ENCODE results near the gene RGS16.

Gene RGS16

GRCh38 chr1:182564406-182565004, 39.7 kb downstream of the RGS16 start:
- in situ Hi-C loops (cut with HindIII; ENCODE audit: low sequenced_read_pairs): no loop called here
- TF ChIP-seq, protein P1, sequence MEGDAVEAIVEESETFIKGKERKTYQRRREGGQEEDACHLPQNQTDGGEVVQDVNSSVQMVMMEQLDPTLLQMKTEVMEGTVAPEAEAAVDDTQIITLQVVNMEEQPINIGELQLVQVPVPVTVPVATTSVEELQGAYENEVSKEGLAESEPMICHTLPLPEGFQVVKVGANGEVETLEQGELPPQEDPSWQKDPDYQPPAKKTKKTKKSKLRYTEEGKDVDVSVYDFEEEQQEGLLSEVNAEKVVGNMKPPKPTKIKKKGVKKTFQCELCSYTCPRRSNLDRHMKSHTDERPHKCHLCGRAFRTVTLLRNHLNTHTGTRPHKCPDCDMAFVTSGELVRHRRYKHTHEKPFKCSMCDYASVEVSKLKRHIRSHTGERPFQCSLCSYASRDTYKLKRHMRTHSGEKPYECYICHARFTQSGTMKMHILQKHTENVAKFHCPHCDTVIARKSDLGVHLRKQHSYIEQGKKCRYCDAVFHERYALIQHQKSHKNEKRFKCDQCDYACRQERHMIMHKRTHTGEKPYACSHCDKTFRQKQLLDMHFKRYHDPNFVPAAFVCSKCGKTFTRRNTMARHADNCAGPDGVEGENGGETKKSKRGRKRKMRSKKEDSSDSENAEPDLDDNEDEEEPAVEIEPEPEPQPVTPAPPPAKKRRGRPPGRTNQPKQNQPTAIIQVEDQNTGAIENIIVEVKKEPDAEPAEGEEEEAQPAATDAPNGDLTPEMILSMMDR (IDR thresholded peaks at IDR 0.05; ENCODE audit: low read depth, low read length): no peak
- DNase-seq (ENCODE audit: low read depth, low spot score): no peak
- no peak overlapping the region for H3K4me3 ChIP-seq (ENCODE audit: low read depth, low read length)

DNA sequence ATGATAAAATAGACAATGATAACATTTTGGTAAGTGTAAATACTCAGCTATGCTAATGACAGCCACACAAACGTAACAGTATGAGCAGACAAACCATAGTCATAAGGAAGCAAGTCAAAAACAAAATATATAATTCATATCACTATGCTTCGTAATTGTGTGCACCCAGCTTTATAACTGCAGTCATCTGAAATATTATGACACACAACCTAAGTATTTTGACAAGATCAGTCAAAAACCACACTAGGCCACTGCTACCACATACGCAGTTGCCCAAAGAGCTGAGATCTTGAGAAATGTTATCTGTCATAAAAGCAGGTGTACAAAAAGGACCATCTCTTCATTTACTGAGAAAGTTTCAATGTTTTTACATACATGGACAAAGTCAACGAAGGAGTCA, 41.1 kb downstream of the RGS16 start:
- TF ChIP-seq, protein P1 (IDR thresholded peaks at IDR 0.05; ENCODE audit: low read depth, low read length): no peak

GRCh38 chr1:182561456-182561855, 42.7 kb downstream of the RGS16 start:
- in situ Hi-C loops (cut with HindIII; ENCODE audit: low sequenced_read_pairs): no loop called here
- no peak overlapping the region for H3K4me3 ChIP-seq (ENCODE audit: low read depth, low read length)
- no peak for DNase-seq (ENCODE audit: low read depth, low spot score)
- TF ChIP-seq, protein P1 (IDR thresholded peaks at IDR 0.05; ENCODE audit: low read depth, low read length): no peak

More for the DNA sequence above, 41.1 kb downstream of the RGS16 start:
- DNase-seq (ENCODE audit: low read depth, low spot score): no peak
- in situ Hi-C loops (cut with HindIII; ENCODE audit: low sequenced_read_pairs): no loop called here
- no peak overlapping the region for H3K4me3 ChIP-seq (ENCODE audit: low read depth, low read length)

GRCh38 chr1:182560392-182560984, 43.7 kb downstream of the RGS16 start:
- in situ Hi-C loops (cut with HindIII; ENCODE audit: low sequenced_read_pairs): no loop called here
- TF ChIP-seq, protein P1 (IDR thresholded peaks at IDR 0.05; ENCODE audit: low read depth, low read length): no peak

DNA sequence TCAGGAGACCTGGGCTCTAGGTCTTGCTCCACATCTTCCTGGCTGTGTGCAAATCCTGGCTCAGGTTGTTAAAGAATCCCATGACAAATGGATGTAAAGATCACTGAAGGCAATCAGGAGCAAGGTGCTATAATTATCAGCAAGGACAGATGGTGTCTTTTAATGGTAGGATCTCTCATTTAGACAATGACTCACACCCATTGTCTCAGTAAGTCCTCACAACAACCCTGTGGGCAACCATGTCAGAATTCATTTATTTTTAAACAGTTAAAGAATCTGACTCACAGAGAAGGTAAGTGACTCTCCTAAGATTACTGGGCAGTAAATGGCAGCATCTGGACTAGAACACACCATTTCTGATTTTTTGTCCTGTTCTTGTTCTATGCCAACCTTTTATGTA, 47.9 kb downstream of the RGS16 start:
- TF ChIP-seq, protein P1 (IDR thresholded peaks at IDR 0.05; ENCODE audit: low read depth, low read length): no peak
- H3K4me3 ChIP-seq (ENCODE audit: low read depth, low read length): no peak overlapping the region
- no peak for DNase-seq (ENCODE audit: low read depth, low spot score)
- in situ Hi-C loops (cut with HindIII; ENCODE audit: low sequenced_read_pairs): no loop called here

More at GRCh38 chr1:182560392-182560984, 43.7 kb downstream of the RGS16 start:
- no peak for DNase-seq (ENCODE audit: low read depth, low spot score)
- H3K4me3 ChIP-seq (ENCODE audit: low read depth, low read length): no peak overlapping the region

DNA sequence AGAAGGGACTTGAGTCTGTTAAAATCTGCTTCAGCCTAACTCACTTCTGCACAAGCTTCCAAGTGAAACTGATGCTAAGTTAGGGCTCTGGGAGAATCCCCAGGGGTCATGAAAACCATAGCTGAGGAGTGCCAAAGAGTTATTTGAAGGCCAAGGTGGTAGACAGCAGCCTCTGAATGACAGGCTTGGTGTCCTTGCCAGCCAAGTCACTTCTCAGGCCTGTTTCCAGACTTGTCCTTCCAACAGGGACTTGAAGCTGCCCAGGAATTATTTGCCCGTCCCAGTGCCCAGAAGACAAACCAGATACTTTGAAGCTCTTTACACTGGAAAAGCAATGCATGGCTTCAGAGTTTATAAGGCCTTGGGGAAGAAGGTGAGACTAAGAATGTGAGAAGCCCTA, 48.7 kb downstream of the RGS16 start:
- in situ Hi-C loops (cut with HindIII; ENCODE audit: low sequenced_read_pairs): no loop called here
- no peak for DNase-seq (ENCODE audit: low read depth, low spot score)
- TF ChIP-seq, protein P1 (IDR thresholded peaks at IDR 0.05; ENCODE audit: low read depth, low read length): no peak
- no peak overlapping the region for H3K4me3 ChIP-seq (ENCODE audit: low read depth, low read length)
